ENCODE results near the gene TEAD4.

TEAD4 gene

DNA sequence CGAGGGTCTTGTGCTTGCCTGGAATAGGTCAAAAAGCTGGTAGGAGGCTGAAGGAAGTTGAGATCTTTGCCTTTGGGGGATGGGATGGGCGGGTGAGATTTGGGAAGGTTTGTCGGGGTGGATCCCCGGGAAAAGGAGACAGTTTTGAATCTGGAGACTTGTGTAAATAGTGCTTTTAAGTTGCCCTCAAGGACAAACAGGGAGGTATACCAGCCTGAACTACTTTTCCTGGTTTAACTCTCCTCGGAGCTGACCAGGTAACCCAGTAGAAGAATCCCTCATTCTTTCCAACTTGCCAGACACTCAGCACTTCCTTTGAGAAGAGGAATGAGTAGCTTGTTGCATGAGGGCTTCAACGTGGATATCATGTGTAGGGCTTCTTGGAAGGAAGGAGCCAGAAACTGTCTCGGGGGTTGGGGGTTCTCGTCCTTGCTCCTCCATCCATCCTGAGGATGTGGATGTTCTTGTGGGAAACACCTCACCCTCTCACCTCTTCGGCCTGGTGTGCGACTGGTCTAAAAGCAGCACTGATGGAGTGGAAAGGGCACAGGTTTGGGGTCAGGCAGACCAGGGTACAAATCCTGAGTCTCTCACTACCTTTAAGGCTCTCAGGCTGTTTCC, 1.9 kb downstream of the TEAD4 start:
- DNase-seq: no peak

- DNase-seq: no peak
Observed at GRCh38 chr12:2961705-2962104, 2.5 kb downstream of the TEAD4 start.

DNA sequence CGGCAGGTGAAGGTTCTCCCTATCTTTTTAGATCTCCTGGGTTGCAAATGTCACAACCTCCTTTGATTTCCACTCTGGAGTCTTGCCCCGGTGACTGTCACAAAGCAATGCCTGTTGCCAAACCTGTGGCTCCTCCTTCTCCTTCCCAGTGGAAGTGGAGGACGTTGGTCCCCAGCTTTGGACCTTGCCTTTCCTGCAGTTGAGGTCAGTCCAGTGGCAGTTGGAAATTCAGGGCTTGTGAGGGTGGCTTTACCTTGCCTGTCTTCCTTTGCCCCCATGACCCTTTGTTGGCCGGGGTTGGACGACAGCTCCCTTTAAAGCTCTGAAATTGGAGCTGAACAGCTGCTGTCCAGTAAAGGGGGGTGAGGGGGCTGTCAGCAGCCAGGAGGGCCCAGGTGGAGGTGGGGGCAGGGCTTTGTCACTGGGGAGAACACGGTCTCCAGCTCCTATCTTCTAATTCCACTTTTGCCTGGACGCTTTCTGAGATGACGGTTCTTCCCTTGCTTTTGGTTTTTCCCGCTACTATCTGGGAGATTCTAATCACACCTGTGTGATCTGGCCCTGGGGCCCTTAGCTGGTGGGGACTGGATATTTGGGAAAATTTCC, 4.1 kb downstream of the TEAD4 start:
- no peak for DNase-seq

- DNase-seq: no peak
Observed at GRCh38 chr12:2963760-2964292, 4.6 kb downstream of the TEAD4 start.

- DNase-seq: no peak
Observed at GRCh38 chr12:2967651-2968050, 8.5 kb downstream of the TEAD4 start.

GRCh38 chr12:2970744-2971143, 11.5 kb downstream of the TEAD4 start:
- no peak for DNase-seq

- DNase-seq: no peak
Observed at GRCh38 chr12:2973566-2973965, 14.4 kb downstream of the TEAD4 start.

DNA sequence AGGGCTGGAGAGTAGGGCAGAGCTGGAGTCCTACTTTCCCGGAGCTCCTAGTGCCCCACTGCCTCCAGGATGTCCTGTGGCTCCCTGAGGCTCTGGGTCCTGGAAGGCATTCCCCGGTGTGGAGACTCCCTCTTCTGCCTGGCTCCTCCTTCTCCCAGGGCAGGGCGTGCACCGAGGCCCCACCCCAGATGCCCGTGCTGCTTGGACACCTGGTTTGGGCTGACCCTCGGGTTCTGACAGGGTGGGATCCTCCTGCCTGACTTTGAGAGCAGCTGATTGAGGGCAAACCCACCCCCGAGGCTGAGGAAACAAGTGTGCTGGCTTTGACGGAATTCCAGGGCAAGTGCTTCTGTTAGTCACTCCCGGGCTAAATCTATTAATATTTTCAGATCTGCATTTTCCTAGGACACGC, 15.4 kb downstream of the TEAD4 start:
- no peak for DNase-seq

DNA sequence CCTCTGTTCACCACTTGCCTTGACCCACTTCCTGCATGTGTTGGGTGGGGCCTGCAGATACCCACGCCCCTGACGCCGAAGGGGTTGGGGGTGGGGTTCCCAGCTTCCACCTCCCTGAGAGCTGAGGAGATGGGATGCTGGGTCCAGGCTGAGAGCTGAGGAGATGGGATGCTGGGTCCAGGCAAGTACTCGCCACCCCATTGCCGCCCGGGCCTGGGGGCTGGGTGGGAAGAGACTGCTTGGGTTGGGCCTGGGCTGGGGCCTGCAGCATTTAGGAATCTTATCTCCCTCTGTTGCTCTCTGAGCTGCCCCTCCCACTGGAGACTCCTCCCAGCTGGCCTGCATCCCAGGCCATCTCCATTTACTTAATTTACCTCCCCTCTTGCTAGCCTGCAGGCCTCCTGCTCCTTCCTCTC, 17.4 kb downstream of the TEAD4 start:
- no peak for DNase-seq

DNA sequence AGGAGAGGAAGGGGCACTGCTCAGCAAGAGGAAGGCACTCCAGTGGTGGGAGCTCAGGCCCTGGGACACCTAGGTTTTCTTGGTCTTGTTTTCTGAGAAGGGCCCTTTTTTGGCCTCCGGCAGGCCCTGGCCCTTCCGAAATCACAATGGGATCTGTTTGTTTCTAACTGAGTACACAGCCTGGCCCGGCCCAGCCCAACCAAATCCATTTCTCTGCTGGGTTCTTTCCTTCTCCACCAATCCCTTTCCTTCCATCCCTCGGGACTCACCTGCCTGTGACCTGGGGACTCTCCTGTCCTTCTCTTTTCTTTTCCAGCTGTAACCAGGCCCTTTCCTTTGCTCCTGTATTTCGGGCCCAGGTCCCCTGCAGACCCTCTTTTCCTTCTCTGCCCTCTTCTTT, 18.6 kb downstream of the TEAD4 start:
- DNase-seq: no peak

GRCh38 chr12:2979806-2980205, 20.6 kb downstream of the TEAD4 start:
- no peak for DNase-seq

DNA sequence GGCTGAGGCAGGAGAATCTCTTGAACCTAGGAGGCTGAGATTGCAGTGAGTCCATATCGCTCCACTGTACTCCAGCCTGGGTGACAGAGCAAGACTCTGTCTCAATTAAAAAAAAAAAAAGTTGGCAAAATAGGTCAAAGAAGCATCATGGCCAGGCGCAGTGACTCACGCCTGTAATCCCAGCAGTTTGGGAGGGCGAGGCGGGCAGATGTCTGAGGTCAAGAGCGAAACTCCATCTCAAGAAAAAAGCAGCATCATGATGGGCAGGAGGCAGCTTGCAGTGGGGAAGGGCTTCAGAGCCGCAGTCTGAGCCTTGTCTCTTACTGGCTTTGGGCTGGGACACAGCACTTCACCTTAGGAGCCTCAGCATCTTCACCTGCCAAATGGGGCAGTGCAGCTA, 21.4 kb downstream of the TEAD4 start:
- no peak for DNase-seq

DNA sequence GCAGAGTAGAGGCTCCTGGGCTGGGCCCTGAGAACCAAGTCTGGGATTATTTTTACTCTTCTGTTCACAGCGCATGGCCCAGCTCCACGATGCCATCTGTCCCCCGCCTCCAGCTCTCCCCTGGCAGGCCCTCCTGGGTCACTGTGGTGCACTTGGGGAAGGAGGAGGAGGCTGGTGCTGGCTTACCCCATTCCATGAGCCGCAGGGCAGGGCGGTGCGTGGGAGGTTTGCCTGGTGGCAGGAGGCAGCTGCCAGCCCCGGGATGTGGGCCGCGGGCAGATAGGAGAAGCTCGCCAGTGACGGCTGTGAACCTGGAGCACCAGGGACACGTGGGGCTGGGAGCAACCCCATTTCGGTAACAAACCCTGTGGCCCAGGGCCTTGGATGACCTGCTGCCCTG, 23.2 kb downstream of the TEAD4 start:
- DNase-seq: no peak

DNA sequence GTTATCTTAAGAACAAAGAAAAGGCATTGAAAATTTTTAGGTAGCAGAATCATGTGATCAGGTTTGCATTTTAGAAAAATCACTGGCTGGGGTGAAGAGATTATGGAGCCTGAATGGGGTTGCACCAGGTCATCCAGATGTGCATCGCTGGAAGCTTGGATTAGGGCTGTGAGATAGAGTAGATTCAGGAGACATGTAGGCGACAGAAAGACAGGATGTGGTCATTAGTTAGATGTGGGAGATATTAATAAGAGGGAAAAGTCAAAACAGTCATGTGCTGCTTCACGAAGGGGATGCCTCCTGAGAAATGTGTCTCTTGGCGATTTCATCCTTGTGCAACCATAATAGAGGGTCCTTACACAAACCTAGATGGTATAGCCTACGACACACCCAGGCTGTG, 25.1 kb downstream of the TEAD4 start:
- no peak for DNase-seq

DNA sequence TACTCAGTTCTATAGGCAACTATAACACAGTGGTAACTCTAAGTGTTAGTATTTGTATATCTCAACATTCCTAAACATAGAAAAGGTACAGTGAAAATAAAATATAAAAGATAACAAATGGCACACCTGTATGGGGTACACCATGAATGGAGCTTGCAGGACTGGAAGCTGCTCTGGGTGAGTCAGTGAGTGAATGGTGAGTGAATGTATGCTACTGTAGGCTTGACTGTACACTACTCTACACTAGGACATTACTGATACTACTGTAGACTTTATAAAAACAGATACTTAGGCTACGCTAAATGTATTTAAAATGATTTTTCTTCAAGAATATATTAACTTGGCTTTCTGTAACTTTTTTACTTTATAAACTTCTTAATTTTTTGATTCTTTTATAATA, 25.5 kb downstream of the TEAD4 start:
- DNase-seq: no peak

GRCh38 chr12:2986876-2987275, 27.7 kb downstream of the TEAD4 start:
- DNase-seq: no peak

DNA sequence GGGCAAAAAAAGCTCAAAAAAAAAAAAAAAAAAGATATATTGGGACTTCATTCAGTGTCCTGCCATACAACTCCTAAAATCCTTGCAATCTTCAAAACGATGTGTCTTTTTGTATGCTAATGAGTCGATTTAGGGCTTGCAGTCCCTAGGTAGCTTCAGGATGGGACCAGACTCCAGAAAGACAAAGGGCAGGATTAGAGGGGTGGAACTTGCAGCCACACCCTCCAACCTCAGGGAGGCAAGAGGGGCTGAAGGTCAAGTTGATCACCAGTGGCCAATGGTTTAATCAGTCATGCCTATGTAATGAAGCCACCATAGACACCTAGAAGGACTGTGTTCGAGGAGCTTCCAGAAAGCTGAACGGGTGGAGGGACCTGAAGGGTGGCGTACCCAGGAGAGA, 29.3 kb downstream of the TEAD4 start:
- no peak for DNase-seq

- no peak for DNase-seq
Observed at GRCh38 chr12:2992724-2993123, 33.5 kb downstream of the TEAD4 start.

DNA sequence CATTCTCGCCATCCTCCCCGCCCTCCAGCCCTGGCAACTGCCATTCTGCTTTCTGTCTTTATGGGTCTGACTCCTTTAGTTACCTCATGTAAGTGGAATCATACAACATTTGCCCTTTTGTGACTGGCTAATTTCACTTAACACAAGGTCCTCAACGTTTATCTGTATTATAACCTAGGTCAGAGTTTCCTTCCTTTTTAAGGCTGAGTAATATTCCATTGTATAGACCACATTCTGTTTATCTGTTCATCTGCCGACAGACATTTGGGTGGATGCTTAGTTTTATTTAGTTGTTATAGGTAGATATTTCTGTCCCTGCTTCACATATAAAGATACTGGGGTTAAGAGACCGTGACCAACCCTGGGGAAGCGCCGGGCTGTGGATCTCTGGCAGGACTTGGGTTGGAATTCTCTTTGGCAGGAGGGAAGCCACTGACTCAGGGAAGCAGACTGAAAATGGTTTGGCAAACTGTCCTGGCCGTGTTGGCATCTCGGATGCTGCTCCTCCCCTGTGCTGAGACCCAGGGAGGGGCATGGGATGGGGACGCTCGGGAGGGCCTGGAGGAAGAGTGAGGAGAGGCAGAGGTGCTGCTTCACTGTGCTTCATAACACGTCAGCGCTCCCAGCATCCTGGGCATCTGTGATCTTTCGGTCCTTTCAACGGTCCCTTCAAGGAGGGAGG, 38.9 kb downstream of the TEAD4 start:
- DNase-seq: no peak

DNA sequence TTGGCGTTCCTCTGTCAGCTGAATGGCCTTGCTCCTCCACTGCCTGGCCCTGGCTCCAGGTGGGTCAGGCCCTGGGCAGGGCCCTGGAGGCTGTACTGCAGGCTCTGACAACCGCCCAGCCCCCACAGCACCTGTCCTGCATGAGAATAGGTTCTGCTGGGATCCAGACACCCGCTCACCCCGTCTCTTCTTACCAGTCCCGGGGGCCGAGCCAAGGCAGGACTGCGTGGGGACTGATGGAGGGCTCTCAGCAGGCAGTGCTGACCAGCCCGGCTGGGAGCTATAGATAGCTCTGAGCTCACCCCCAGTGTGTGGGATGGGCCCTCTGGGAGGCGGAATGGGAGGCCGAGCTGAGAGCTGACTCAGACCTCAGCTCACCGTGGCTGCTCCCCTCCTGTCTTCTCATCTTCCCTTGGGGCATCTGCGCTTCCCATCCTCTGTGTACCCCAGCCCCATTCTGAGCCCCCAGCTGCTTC, 39.6 kb downstream of the TEAD4 start:
- DNase-seq: no peak

DNA sequence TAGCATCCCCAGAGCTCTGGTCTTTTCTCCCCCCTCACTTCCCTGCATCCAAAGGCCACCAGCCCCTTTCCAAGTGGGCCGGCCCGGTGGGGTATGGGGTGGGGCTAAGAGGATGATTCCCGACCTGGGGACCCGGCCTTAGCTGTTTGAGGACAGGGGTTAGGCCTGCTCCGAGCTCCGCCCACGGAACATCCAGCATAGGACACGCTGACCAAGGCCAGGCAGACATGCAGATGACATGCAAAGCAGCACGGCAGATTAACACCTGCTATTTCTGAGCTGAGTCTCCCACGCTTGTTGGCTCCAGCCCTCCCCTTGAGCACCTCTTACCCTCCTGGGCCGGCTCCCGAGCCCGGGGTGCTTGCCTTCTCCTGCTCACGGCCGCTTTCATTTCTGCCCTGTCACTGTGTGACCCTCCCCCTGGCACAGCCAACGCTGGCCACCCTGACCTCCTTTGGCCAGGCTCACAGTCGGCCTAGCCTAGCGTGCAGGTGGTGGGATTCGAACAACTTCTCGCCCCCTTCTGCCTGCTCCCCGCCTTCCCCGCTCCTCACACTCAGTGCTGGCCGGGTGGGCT, 40.2 kb downstream of the TEAD4 start:
- DNase-seq: no peak

DNA sequence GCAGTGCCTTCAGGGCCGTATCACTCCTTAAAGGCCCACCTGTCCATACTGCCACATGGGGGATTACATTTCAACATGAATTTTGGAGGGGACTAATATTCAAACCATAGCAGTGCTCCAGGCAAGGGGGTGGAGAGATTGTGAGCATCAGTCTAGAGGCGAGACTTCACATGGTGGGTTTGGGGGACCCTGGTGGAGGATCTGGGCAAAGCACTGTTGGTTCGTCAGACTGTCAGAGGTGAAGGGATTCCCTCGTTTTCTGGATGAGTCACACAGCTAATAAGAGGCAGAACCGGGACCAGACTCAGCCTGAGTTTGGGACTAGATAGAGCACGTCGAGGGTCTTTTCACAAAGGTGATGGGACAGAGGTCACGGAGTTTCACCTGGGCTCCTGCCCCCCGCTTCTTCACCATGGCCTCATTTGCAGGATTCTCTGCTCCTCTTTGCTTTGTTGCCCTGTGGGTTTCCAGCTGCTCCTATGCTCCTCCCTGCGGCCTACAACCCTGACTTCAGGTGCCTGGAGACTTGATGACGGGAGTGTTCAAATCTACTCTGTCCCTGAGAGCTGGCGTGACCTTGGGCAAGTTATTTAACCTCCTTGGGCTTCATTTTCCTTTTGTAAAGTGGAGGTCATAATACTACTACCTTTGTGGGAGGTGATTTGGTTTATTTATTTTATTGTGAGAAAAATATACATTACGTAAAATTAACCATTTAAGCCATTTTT, 41.5 kb downstream of the TEAD4 start:
- no peak for DNase-seq

- DNase-seq: no peak
Observed at GRCh38 chr12:3002646-3003045, 43.4 kb downstream of the TEAD4 start.
